Measurements from ENCODE around the gene PBX2.

- TF ChIP-seq CTCF (IDR thresholded peaks at IDR 0.05) (no peak), E2F5 (CRISPR knock-in tag; IDR thresholded peaks at IDR 0.05) (peak; percentile 97), NFYB (CRISPR knock-in tag; conservative IDR thresholded peaks at IDR 0.05; ENCODE audit: low read depth) (no peak), IRF1 (CRISPR knock-in tag; IDR thresholded peaks at IDR 0.05) (0 out of 2 replicates have a peak, but pooled peaks have one; percentile 51), NR2C2 (CRISPR knock-in tag; IDR thresholded peaks at IDR 0.05) (0 out of 2 replicates have a peak, but pooled peaks have one; percentile 42), SMAD4 (CRISPR knock-in tag; IDR thresholded peaks at IDR 0.05) (0 out of 2 replicates have a peak, but pooled peaks have one; percentile 27), E2F1 (CRISPR knock-in tag; IDR thresholded peaks at IDR 0.05) (0 out of 2 replicates have a peak, but pooled peaks have one; percentile 62), USF2 (CRISPR knock-in tag; IDR thresholded peaks at IDR 0.05) (no peak), ATF3 (CRISPR knock-in tag; conservative IDR thresholded peaks at IDR 0.05) (no peak), ZNF263 (CRISPR knock-in tag; IDR thresholded peaks at IDR 0.05; ENCODE audit: low read depth) (no peak), MYBL2 (CRISPR knock-in tag; IDR thresholded peaks at IDR 0.05) (peak; percentile 31; the same call in 1 of the 2 replicates), JUN (CRISPR knock-in tag; IDR thresholded peaks at IDR 0.05) (peak; percentile 80; the same call in 1 of the 2 replicates), AFF4 (CRISPR knock-in tag; IDR thresholded peaks at IDR 0.05; ENCODE audit: borderline replicate concordance) (peak; percentile 49; the same call in 1 of the 2 replicates)
These were observed 6.1 kb upstream of the PBX2 start for GRCh38 chr6:32195902-32196681.
